SK-N-SH (cell line): Measurements from ENCODE around the gene WWOX.

Experiments used
- CTCF ChIP-seq: fragments of 200-600 bp; sonication (generic); IDR thresholded peaks from 2 replicates; pipeline ENCODE4 v1.6.1; 2017; ENCODE audit warnings: antibody characterized with exemption, mild to moderate bottlenecking, moderate library complexity
- MAX ChIP-seq: IDR thresholded peaks from 2 replicates; pipeline ENCODE4 v1.4.0; 2012; ENCODE audit warnings: low read depth
- MXI1 ChIP-seq: IDR thresholded peaks from 2 replicates; pipeline ENCODE4 v1.6.1; 2012; ENCODE audit warnings: mild to moderate bottlenecking, low read depth, low read length, improper control_type of control experiment
- POLR2AphosphoS5 ChIP-seq: IDR thresholded peaks from 2 replicates; pipeline ENCODE4 v1.6.1; 2012; ENCODE audit warnings: low read depth, low read length
- REST ChIP-seq: IDR thresholded peaks from 2 replicates; pipeline ENCODE4 v1.6.1; 2012; ENCODE audit warnings: mild to moderate bottlenecking, low read depth, low read length, moderate library complexity
- RFX5 ChIP-seq: IDR thresholded peaks from 2 replicates; pipeline ENCODE4 v1.6.1; 2012; ENCODE audit warnings: mild to moderate bottlenecking, improper control_type of control experiment, low read length
- SIN3A ChIP-seq: IDR thresholded peaks from 2 replicates; pipeline ENCODE4 v1.6.1; 2012; ENCODE audit warnings: low read depth, mild to moderate bottlenecking, low read length, moderate library complexity, borderline replicate concordance
- TAF1 ChIP-seq: IDR thresholded peaks from 2 replicates; pipeline ENCODE4 v1.6.1; 2012; ENCODE audit warnings: low read depth, mild to moderate bottlenecking, low read length, moderate library complexity, borderline replicate concordance

- TF ChIP-seq POLR2AphosphoS5: no peak
- TF ChIP-seq CTCF: no peak
- TF ChIP-seq RFX5: no peak
- no peak for TF ChIP-seq MAX
- TF ChIP-seq REST: no peak
- TF ChIP-seq MXI1: no peak
- no peak for TF ChIP-seq SIN3A
- no peak for TF ChIP-seq TAF1
Measured at GRCh38 chr16:78057803-78058564, 41.5 kb upstream of the WWOX start.
